Stimulated activated naive CD4-positive, alpha-beta T cell (primary cell): ENCODE measurements around the gene KANSL1.
"Not testable (repeated sequence)": the region's sequence is repeated elsewhere in the genome, so short reads cannot be mapped to it uniquely, and the experiment has no call there.

ENCODE experiments used
- DNase-seq, 6 experiments: peaks; one replicate each; lab custom pipeline; 2025; lab: John Stamatoyannopoulos, UW

The KANSL1 gene

GRCh38 chr17:46020023-46020761 lies 173.0 kb downstream of the KANSL1 start:
- peak in 5 of 6 experiments; percentile 9 to 37 (median 17) for DNase-seq

- not testable (repeated sequence) for DNase-seq
These were observed 173.8 kb downstream of the KANSL1 start for GRCh38 chr17:46019408-46019925.

DNA sequence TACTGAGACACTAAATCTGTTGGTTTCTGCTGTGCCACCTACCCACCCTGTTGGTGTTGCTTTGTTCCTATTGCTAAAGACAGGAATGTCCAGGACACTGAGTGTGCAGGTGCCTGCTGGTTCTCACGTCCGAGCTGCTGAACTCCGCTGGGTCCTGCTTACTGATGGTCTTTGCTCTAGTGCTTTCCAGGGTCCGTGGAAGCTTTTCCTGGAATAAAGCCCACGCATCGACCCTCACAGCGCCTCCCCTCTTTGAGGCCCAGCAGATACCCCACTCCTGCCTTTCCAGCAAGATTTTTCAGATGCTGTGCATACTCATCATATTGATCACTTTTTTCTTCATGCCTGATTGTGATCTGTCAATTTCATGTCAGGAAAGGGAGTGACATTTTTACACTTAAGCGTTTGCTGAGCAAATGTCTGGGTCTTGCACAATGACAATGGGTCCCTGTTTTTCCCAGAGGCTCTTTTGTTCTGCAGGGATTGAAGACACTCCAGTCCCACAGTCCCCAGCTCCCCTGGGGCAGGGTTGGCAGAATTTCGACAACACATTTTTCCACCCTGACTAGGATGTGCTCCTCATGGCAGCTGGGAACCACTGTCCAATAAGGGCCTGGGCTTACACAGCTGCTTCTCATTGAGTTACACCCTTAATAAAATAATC lies 179.6 kb downstream of the KANSL1 start:
- DNase-seq = no peak

- no peak for DNase-seq
These were observed 180.1 kb downstream of the KANSL1 start for GRCh38 chr17:46013127-46013501.

DNA sequence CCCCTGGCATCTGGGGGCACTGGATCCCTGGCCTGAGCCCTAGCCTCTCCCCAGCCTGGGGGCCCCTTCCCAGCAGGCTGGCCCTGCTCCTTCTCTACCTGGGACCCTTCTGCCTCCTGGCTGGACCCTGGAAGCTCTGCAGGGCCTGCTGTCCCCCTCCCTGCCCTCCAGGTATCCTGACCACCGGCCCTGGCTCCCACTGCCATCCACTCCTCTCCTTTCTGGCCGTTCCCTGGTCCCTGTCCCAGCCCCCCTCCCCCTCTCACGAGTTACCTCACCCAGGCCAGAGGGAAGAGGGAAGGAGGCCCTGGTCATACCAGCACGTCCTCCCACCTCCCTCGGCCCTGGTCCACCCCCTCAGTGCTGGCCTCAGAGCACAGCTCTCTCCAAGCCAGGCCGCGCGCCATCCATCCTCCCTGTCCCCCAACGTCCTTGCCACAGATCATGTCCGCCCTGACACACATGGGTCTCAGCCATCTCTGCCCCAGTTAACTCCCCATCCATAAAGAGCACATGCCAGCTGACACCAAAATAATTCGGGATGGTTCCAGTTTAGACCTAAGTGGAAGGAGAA lies 180.6 kb downstream of the KANSL1 start:
- DNase-seq = no peak

DNA sequence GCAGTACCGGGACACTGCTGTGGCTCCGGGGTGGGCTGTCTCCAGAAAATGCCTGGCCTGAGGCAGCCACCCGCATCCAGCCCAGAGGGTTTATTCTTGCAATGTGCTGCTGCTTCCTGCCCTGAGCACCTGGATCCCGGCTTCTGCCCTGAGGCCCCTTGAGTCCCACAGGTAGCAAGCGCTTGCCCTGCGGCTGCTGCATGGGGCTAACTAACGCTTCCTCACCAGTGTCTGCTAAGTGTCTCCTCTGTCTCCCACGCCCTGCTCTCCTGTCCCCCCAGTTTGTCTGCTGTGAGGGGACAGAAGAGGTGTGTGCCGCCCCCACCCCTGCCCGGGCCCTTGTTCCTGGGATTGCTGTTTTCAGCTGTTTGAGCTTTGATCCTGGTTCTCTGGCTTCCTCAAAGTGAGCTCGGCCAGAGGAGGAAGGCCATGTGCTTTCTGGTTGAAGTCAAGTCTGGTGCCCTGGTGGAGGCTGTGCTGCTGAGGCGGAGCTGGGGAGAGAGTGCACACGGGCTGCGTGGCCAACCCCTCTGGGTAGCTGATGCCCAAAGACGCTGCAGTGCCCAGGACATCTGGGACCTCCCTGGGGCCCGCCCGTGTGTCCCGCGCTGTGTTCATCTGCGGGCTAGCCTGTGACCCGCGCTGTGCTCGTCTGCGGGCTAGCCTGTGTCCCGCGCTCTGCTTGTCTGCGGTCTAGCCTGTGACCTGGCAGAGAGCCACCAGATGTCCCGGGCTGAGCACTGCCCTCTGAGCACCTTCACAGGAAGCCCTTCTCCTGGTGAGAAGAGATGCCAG lies 181.3 kb downstream of the KANSL1 start:
- DNase-seq = no peak

- DNase-seq = no peak
These were observed 182.5 kb downstream of the KANSL1 start for GRCh38 chr17:46010597-46011186.

DNA sequence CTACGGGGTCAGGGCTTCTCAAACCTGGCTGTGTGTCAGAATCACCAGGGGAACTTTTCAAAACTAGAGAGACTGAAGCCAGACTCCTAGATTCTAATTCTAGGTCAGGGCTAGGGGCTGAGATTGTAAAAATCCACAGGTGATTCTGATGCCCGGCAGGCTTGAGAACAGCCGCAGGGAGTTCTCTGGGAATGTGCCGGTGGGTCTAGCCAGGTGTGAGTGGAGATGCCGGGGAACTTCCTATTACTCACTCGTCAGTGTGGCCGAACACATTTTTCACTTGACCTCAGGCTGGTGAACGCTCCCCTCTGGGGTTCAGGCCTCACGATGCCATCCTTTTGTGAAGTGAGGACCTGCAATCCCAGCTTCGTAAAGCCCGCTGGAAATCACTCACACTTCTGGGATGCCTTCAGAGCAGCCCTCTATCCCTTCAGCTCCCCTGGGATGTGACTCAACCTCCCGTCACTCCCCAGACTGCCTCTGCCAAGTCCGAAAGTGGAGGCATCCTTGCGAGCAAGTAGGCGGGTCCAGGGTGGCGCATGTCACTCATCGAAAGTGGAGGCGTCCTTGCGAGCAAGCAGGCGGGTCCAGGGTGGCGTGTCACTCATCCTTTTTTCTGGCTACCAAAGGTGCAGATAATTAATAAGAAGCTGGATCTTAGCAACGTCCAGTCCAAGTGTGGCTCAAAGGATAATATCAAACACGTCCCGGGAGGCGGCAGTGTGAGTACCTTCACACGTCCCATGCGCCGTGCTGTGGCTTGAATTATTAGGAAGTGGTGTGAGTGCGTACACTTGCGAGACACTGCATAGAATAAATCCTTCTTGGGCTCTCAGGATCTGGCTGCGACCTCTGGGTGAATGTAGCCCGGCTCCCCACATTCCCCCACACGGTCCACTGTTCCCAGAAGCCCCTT lies 183.3 kb downstream of the KANSL1 start:
- no peak for DNase-seq

DNA sequence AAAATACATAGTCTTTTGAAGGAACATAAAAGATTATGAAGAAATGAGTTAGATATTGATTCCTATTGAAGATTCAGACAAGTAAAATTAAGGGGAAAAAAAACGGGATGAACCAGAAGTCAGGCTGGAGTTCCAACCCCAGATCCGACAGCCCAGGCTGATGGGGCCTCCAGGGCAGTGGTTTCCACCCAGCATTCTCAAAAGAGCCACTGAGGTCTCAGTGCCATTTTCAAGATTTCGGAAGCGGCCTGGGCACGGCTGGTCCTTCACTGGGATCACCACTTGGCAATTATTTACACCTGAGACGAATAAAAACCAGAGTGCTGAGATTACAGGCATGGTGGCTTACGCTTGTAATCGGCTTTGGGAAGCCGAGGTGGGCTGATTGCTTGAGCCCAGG lies 184.6 kb downstream of the KANSL1 start:
- DNase-seq = no peak

DNA sequence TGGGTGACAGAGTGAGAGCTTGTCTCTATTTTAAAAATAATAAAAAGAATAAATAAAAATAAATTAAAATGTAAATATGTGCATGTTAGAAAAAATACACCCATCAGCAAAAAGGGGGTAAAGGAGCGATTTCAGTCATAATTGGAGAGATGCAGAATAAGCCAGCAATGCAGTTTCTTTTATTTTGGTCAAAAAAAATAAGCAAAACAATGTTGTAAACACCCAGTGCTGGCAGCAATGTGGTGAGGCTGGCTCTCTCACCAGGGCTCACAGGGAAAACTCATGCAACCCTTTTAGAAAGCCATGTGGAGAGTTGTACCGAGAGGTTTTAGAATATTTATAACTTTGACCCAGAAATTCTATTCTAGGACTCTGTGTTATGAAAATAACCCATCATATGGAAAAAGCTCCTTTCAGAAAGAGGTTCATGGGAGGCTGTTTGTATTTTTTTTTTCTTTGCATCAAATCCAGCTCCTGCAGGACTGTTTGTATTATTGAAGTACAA lies 185.7 kb downstream of the KANSL1 start:
- DNase-seq = no peak

GRCh38 chr17:46006082-46006481 lies 187.1 kb downstream of the KANSL1 start:
- DNase-seq = not testable (repeated sequence)

DNA sequence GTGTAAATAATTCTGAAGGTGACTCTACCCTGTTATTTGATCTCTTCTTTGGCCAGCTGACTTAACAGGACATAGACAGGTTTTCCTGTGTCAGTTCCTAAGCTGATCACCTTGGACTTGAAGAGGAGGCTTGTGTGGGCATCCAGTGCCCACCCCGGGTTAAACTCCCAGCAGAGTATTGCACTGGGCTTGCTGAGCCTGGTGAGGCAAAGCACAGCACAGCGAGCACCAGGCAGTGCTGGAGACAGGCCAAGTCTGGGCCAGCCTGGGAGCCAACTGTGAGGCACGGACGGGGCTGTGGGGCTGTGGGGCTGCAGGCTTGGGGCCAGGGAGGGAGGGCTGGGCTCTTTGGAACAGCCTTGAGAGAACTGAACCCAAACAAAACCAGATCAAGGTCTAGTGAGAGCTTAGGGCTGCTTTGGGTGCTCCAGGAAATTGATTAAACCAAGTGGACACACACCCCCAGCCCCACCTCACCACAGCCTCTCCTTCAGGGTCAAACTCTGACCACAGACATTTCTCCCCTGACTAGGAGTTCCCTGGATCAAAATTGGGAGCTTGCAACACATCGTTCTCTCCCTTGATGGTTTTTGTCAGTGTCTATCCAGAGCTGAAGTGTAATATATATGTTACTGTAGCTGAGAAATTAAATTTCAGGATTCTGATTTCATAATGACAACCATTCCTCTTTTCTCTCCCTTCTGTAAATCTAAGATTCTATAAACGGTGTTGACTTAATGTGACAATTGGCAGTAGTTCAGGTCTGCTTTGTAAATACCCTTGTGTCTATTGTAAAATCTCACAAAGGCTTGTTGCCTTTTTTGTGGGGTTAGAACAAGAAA lies 189.1 kb downstream of the KANSL1 start:
- DNase-seq = no peak

DNA sequence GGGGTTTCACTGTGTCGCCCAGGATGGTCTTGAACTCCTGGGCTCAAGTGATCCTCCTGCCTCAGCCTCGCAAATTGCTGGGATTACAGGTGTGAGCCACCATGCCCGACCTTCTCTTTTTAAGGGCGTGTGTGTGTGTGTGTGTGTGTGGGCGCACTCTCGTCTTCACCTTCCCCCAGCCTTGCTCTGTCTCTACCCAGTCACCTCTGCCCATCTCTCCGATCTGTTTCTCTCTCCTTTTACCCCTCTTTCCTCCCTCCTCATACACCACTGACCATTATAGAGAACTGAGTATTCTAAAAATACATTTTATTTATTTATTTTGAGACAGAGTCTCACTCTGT lies 190.3 kb downstream of the KANSL1 start:
- no peak for DNase-seq

DNA sequence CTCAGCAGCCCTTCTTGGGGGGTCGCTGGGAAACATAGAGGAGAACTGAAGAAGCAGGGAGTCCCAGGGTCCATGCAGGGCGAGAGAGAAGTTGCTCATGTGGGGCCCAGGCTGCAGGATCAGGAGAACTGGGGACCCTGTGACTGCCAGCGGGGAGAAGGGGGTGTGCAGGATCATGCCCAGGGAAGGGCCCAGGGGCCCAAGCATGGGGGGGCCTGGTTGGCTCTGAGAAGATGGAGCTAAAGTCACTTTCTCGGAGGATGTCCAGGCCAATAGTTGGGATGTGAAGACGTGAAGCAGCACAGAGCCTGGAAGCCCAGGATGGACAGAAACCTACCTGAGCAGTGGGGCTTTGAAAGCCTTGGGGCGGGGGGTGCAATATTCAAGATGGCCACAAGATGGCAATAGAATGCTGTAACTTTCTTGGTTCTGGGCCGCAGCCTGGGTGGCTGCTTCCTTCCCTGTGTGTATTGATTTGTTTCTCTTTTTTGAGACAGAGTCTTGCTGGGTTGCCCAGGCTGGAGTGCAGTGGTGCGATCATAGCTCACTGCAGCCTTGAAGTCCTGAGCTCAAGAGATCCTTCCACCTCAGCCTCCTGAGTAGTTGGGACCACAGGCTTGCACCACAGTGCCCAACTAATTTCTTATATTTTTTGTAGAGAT lies 190.8 kb downstream of the KANSL1 start:
- DNase-seq = peak; percentile 47 to 86 (median 60)

DNA sequence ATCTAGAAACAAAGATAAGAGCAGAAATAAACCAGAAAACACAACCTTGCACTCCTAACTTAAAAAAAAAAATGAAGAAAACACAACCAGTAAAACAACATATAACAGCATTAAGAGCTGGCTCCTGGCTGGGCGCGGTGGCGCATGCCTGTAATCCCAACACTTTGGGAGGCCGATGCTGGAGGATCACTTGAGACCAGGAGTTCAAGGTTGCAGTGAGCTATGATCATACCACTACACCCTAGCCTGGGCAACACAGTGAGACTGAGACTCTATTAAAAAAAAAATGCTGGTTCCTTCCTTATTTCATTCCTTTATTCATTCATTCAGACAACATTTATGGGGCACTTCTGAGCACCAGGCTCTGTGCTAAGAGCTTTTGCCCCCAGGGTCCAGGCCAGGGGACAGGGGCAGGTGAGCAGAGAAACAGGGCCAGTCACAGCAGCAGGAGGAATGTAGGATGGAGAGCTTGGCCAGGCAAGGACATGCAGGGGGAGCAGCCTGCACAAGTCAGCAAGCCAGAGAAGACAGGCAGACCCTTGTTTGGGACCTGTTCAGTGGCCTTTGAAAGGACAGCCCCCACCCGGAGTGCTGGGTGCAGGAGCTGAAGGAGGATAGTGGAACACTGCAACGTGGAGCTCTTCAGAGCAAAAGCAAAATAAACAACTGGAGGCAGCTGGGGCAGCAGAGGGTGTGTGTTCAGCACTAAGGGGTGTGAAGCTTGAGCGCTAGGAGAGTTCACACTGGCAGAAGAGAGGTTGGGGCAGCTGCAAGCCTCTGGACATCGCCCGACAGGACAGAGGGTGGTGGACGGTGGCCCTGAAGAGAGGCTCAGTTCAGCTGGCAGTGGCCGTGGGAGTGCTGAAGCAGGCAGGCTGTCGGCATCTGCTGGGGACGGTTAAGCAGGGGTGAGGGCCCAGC lies 191.6 kb downstream of the KANSL1 start:
- no peak for DNase-seq

DNA sequence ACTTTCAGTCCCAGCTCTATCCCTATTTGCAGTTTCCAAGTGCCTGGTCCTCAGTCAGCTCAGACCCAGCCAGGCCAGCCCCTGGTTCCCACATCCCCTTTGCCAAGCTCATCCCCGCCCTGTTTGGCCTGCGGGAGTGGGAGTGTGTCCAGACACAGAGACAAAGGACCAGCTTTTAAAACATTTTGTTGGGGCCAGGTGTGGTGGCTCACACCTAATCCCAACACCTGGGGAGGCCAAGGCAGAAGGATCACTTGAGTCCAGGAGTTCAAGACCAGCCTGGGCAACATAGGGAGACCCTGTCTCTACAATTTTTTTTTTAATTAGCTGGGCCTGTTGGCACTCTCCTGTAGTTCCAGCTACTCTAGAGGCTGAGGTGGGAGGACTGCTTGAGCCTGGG lies 192.5 kb downstream of the KANSL1 start:
- no peak for DNase-seq

GRCh38 chr17:46000292-46000691 lies 192.9 kb downstream of the KANSL1 start:
- no peak for DNase-seq

DNA sequence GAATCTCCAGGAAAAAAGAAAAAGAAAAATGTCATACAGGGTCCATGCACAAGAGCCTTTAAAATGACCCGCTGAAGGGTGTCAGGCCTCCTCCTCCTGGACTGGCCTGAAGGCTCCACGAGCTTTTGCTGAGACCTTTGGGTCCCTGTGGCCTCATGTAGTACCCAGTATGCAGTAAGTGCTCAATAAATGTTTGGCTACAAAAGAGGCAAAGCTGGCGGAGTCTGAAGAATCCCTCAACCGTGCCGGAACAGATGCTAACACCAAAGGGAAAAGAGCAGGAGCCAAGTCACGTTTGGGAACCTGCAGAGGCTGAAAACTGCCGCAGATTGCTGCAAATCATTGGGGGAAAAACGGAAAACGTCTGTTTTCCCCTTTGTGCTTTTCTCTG lies 193.3 kb downstream of the KANSL1 start:
- no peak for DNase-seq
